GM23248 (cell line): ENCODE results near the gene NELFB. TPM values are rescaled to one million over a fixed set of nuclear protein-coding genes. Genes with fewer than 3 reads are reported as not detected.

Source experiments
- DNase-seq: peaks from one replicate; pipeline ENCODE4 v3.0.0-alpha.2; 2015
- H2AFZ ChIP-seq: fragments of 200-600 bp; sonication (generic); 2 replicates; pipeline ENCODE4 v1.6.1; 2016; ENCODE audit warnings: antibody characterized with exemption
- H3F3A ChIP-seq: fragments of 200-600 bp; sonication (generic); 2 replicates; pipeline ENCODE4 v1.6.1; 2016; ENCODE audit warnings: mild to moderate bottlenecking, antibody characterized with exemption, mixed run types; ENCODE audit not compliant: insufficient read depth
- H3K27ac ChIP-seq: fragments of 200-600 bp; sonication (generic); 2 replicates; pipeline ENCODE4 v1.5.1; 2016; ENCODE audit warnings: mild to moderate bottlenecking
- H3K27me3 ChIP-seq: fragments of 200-600 bp; sonication (generic); replicated peaks from 2 replicates; pipeline ENCODE4 v1.6.1; 2016; ENCODE audit warnings: mild to moderate bottlenecking; ENCODE audit not compliant: insufficient read depth
- H3K36me3 ChIP-seq: fragments of 200-600 bp; sonication (generic); 2 replicates; pipeline ENCODE4 v1.6.1; 2016; ENCODE audit warnings: low read depth, mild to moderate bottlenecking
- H3K4me1 ChIP-seq: fragments of 200-600 bp; sonication (generic); 2 replicates; pipeline ENCODE4 v1.6.1; 2016; ENCODE audit warnings: mild to moderate bottlenecking; ENCODE audit not compliant: insufficient read depth
- H3K4me2 ChIP-seq: fragments of 200-600 bp; sonication (generic); one replicate; pipeline ENCODE4 v1.6.1; 2016; ENCODE audit warnings: mild to moderate bottlenecking; ENCODE audit not compliant: unreplicated experiment
- H3K4me3 ChIP-seq: fragments of 200-600 bp; sonication (generic); 2 replicates; pipeline ENCODE4 v1.5.1; 2016; ENCODE audit warnings: mild to moderate bottlenecking
- H3K79me2 ChIP-seq: fragments of 200-600 bp; sonication (generic); 2 replicates; pipeline ENCODE4 v1.6.1; 2016; ENCODE audit warnings: mild to moderate bottlenecking; ENCODE audit not compliant: insufficient read depth
- H3K9ac ChIP-seq: fragments of 200-600 bp; sonication (generic); 2 replicates; pipeline ENCODE4 v1.6.1; 2016; ENCODE audit warnings: mild to moderate bottlenecking
- H3K9me2 ChIP-seq: fragments of 200-600 bp; sonication (generic); 2 replicates; pipeline ENCODE4 v1.6.1; 2016; ENCODE audit warnings: mixed run types, mild to moderate bottlenecking, moderate library complexity; ENCODE audit not compliant: insufficient read depth
- H3K9me3 ChIP-seq: fragments of 200-600 bp; sonication (generic); one replicate; pipeline ENCODE4 v1.6.1; 2017; ENCODE audit warnings: low read depth
- H4K20me1 ChIP-seq: fragments of 200-600 bp; sonication (generic); 2 replicates; pipeline ENCODE4 v1.6.0; 2016; ENCODE audit not compliant: insufficient read depth
- EZH2 ChIP-seq: fragments of 200-600 bp; sonication (generic); IDR thresholded peaks from 2 replicates; pipeline ENCODE4 v1.6.1; 2018; ENCODE audit warnings: antibody characterized with exemption, mild to moderate bottlenecking; ENCODE audit not compliant: insufficient read depth, poor library complexity, severe bottlenecking
- EZH2phosphoT487 ChIP-seq: fragments of 200-600 bp; sonication (generic); IDR thresholded peaks from 2 replicates; pipeline ENCODE4 v1.6.1; 2018; ENCODE audit warnings: antibody characterized with exemption, moderate library complexity, mild to moderate bottlenecking, low read depth; ENCODE audit not compliant: insufficient read depth
- WGBS, 2 experiments: methylation state at CpG; one replicate each; pipeline ENCODE4 v1.1.6; 2015 to 2017; ENCODE audit warnings: low lambda C conversion rate in 2 of 2, low coverage in 1 of 2; ENCODE audit errors: missing lambda C conversion rate in 2 of 2; 5-methylcytosine and 5-hydroxymethylcytosine counted together
- in situ Hi-C: fragments of 300-500 bp; cut with MboI; formaldehyde crosslinking; loops from 2 replicates; pipeline ENCODE4 v1.15.0; 2020
- polyA plus RNA-seq: library from polyadenylated mRNA; unstranded; fragments of >200 nt; fragmentation: Nextera tagmentation; extraction: Ambion mirVana; gene quantifications from 2 replicates; pipeline ENCODE4 v1.2.1, GENCODE V29; 2016
- total RNA-seq: library from RNA; depleted of rRNA; stranded (reverse); fragments of >200 nt; shearing (Covaris generic); gene quantifications from 2 replicates; pipeline ENCODE4 v1.2.3, GENCODE V29; 2014

The NELFB gene
- total and polyA plus RNA-seq, 2 experiments from 2014 or later = 34.4 to 65.0 TPM

DNA sequence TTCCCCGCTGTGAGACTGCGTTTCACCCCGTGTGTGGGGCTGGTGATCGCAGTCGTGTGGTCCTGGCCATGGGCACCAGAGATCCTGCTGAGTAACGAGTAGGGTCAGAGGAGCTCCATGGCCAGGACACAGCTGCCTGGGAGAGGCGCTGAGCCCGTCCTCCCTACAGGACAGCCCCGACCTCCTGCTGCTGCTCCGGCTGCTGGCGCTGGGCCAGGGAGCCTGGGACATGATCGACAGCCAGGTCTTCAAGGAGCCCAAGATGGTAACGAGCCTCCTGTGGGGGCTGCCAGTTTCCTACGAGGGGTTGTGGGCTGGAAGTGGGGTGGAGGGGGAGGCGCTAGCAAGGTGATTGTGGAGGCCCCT is 11.0 kb downstream of the NELFB start:
- in situ Hi-C loops = no loop called here
- Histone ChIP-seq H2AFZ (no peak overlapping the region), H3K27ac (no peak overlapping the region), H3K9ac (no peak overlapping the region), H3K9me3 (no peaks in the 10 kb centered on the region), H3K9me2 (no peaks in the 10 kb centered on the region), H4K20me1 (no peaks in the 10 kb centered on the region), H3K4me1 (no peaks in the 10 kb centered on the region), H3K36me3 (no peaks in the 10 kb centered on the region), H3K79me2 (0 out of 2 replicates have a peak, but pooled peaks cover 7% of the 10 kb centered on the region), H3K27me3 (no peaks in the 10 kb centered on the region), H3K4me3 (no peak overlapping the region), H3K4me2 (no peak overlapping the region), H3F3A (no peaks in the 10 kb centered on the region)
- WGBS, 2 experiments = 92% methylated on average over 15 of the region's 15 CpGs
- DNase-seq = no peak
- TF ChIP-seq EZH2 (no peak), EZH2phosphoT487 (no peak)

GRCh38 chr9:137266585-137267453 is 11.7 kb downstream of the NELFB start:
- H3K9ac ChIP-seq = no peak overlapping the region
- no peaks in the 10 kb centered on the region for H3K4me1 ChIP-seq
- no peaks in the 10 kb centered on the region for H4K20me1 ChIP-seq
- H3K4me3 ChIP-seq = no peak overlapping the region
- H3K36me3 ChIP-seq = no peaks in the 10 kb centered on the region
- no peaks in the 10 kb centered on the region for H3K9me2 ChIP-seq
- H3K27me3 ChIP-seq = no peaks in the 10 kb centered on the region
- no peak overlapping the region for H3K27ac ChIP-seq
- DNase-seq = no peak
- H2AFZ ChIP-seq = no peak overlapping the region
- H3K79me2 ChIP-seq = 0 out of 2 replicates have a peak, but pooled peaks cover 7% of the 10 kb centered on the region
- no peak for TF ChIP-seq EZH2phosphoT487
- TF ChIP-seq EZH2 = no peak
- 89 to 91% methylated on average over 20 to 34 of the region's 34 CpGs for WGBS, 2 experiments
- H3K9me3 ChIP-seq = no peaks in the 10 kb centered on the region
- in situ Hi-C loops = no loop called here
- H3F3A ChIP-seq = no peaks in the 10 kb centered on the region
- H3K4me2 ChIP-seq = no peak overlapping the region

GRCh38 chr9:137267933-137268355 is 12.8 kb downstream of the NELFB start:
- H2AFZ ChIP-seq = no peak overlapping the region
- no peaks in the 10 kb centered on the region for H3K27me3 ChIP-seq
- in situ Hi-C loops = no loop called here
- H3K4me2 ChIP-seq = no peak overlapping the region
- no peak for DNase-seq
- H3K9ac ChIP-seq = no peak overlapping the region
- WGBS, 2 experiments = 88 to 92% methylated on average over 6 of the region's 6 CpGs
- 0 out of 2 replicates have a peak, but pooled peaks cover 7% of the 10 kb centered on the region for H3K79me2 ChIP-seq
- no peak overlapping the region for H3K4me3 ChIP-seq
- no peaks in the 10 kb centered on the region for H3K9me2 ChIP-seq
- H3K9me3 ChIP-seq = no peaks in the 10 kb centered on the region
- no peak overlapping the region for H3K27ac ChIP-seq
- H4K20me1 ChIP-seq = no peaks in the 10 kb centered on the region
- no peaks in the 10 kb centered on the region for H3K4me1 ChIP-seq
- no peaks in the 10 kb centered on the region for H3F3A ChIP-seq
- H3K36me3 ChIP-seq = no peaks in the 10 kb centered on the region
- TF ChIP-seq EZH2phosphoT487 (no peak), EZH2 (no peak)

DNA sequence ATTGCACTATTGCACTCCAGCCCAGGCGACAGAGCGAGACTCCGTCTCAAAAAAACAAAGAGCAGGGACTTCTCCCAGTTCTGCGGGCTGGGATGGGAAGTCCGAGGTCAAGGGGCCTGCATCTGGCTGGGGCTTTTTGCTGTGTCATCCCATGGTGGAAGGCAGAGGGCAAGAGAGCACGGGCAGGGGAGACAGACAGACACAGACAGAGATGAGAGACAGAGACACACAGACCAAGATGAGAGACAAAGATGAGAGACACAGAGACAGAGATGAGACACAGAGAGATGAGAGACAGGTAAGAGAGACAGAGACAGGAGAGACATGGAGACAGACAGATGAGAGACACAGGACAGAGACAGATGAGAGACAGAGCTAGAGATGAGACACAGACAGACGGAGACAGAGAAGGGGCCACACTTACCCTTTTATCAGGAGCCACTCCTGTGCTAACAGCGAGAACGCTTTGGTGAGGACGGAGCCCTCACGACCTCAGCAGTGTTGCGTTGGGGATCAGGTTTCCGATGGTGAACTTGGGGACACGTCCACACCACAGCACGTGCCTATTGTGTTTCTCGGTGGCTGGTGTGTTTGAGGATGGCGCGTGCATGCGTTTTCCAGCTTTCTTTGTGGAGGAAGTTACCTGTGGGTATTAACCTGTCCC is 13.5 kb downstream of the NELFB start:
- H3K79me2 ChIP-seq = 0 out of 2 replicates have a peak, but pooled peaks cover 7% of the 10 kb centered on the region
- no peak for DNase-seq
- no peak overlapping the region for H3K9ac ChIP-seq
- H3K9me2 ChIP-seq = no peaks in the 10 kb centered on the region
- no peak overlapping the region for H3K4me2 ChIP-seq
- no peak for TF ChIP-seq EZH2
- no peak for TF ChIP-seq EZH2phosphoT487
- no peaks in the 10 kb centered on the region for H3K27me3 ChIP-seq
- no peaks in the 10 kb centered on the region for H4K20me1 ChIP-seq
- H3F3A ChIP-seq = no peaks in the 10 kb centered on the region
- H2AFZ ChIP-seq = no peak overlapping the region
- H3K4me1 ChIP-seq = no peaks in the 10 kb centered on the region
- 88 to 90% methylated on average over 19 of the region's 19 CpGs for WGBS, 2 experiments
- H3K9me3 ChIP-seq = no peaks in the 10 kb centered on the region
- in situ Hi-C loops = no loop called here
- no peaks in the 10 kb centered on the region; the same call in 1 of the 2 replicates for H3K36me3 ChIP-seq
- H3K4me3 ChIP-seq = no peak overlapping the region
- no peak overlapping the region for H3K27ac ChIP-seq
